H9 (cell line): ENCODE results near the gene RPL22. TPM values are rescaled to one million over a fixed set of nuclear protein-coding genes. Genes with fewer than 3 reads are reported as not detected.

Experiments used
- DNase-seq: peaks from one replicate; pipeline ENCODE4 v3.0.0-alpha.2; 2017
- H2AFZ ChIP-seq: one replicate; pipeline ENCODE4 v1.6.1; 2013; ENCODE audit warnings: mild to moderate bottlenecking, low read length, control low read depth, moderate library complexity
- H2AK5ac ChIP-seq: 2 replicates; pipeline ENCODE4 v1.6.1; 2013; ENCODE audit warnings: low read length, control low read depth, mixed read lengths; ENCODE audit not compliant: insufficient read length
- H2BK120ac ChIP-seq: one replicate; pipeline ENCODE4 v1.6.1; 2013; ENCODE audit warnings: low read depth, mild to moderate bottlenecking, low read length, control low read depth, inconsistent platforms; ENCODE audit not compliant: poor library complexity, severe bottlenecking
- H2BK12ac ChIP-seq: 2 replicates; pipeline ENCODE4 v1.6.1; 2013; ENCODE audit warnings: low read length, control low read depth, mixed read lengths, low read depth; ENCODE audit not compliant: insufficient read length
- H2BK15ac ChIP-seq: 2 replicates; pipeline ENCODE4 v1.6.1; 2013; ENCODE audit warnings: low read depth, low read length, control low read depth
- H2BK20ac ChIP-seq: one replicate; pipeline ENCODE4 v1.6.1; 2013; ENCODE audit warnings: low read depth, mild to moderate bottlenecking, low read length, control low read depth, inconsistent platforms; ENCODE audit not compliant: poor library complexity, severe bottlenecking
- H2BK5ac ChIP-seq: 2 replicates; pipeline ENCODE4 v1.6.1; 2013; ENCODE audit warnings: low read length, control low read depth, mixed read lengths; ENCODE audit not compliant: insufficient read length
- H3K14ac ChIP-seq: 2 replicates; pipeline ENCODE4 v1.6.1; 2013; ENCODE audit warnings: low read length, control low read depth; ENCODE audit not compliant: insufficient read depth
- H3K18ac ChIP-seq: 2 replicates; pipeline ENCODE4 v1.6.1; 2013; ENCODE audit warnings: low read depth, mild to moderate bottlenecking, mixed read lengths, low read length, control low read depth; ENCODE audit not compliant: insufficient read length
- H3K23ac ChIP-seq: 2 replicates; pipeline ENCODE4 v1.6.1; 2013; ENCODE audit warnings: low read length, control low read depth, mixed read lengths, low read depth; ENCODE audit not compliant: insufficient read length
- H3K23me2 ChIP-seq: 2 replicates; pipeline ENCODE4 v1.6.1; 2013; ENCODE audit warnings: low read depth, mild to moderate bottlenecking, mixed read lengths, low read length, control low read depth; ENCODE audit not compliant: insufficient read length, poor library complexity, severe bottlenecking
- H3K27ac ChIP-seq: 2 replicates; pipeline ENCODE4 v1.5.1; 2013; ENCODE audit warnings: low read length, control low read depth, mixed read lengths, low read depth; ENCODE audit not compliant: insufficient read length
- H3K27me3 ChIP-seq: 2 replicates; pipeline ENCODE4 v1.6.1; 2013; ENCODE audit warnings: low read length, control low read depth, inconsistent platforms; ENCODE audit not compliant: insufficient read depth
- H3K4ac ChIP-seq: 2 replicates; pipeline ENCODE4 v1.6.1; 2013; ENCODE audit warnings: low read depth, mild to moderate bottlenecking, control low read depth, inconsistent platforms, low read length, moderate library complexity
- H3K4me1 ChIP-seq: 2 replicates; pipeline ENCODE4 v1.6.1; 2013; ENCODE audit warnings: low read length, control low read depth, inconsistent platforms; ENCODE audit not compliant: insufficient read depth
- H3K4me2 ChIP-seq: 2 replicates; pipeline ENCODE4 v1.6.1; 2013; ENCODE audit warnings: low read length, control low read depth, mixed read lengths; ENCODE audit not compliant: insufficient read length, insufficient read depth
- H3K56ac ChIP-seq: 2 replicates; pipeline ENCODE4 v1.6.1; 2013; ENCODE audit warnings: low read depth, mild to moderate bottlenecking, mixed read lengths, low read length, control low read depth; ENCODE audit not compliant: insufficient read length
- H3K79me1 ChIP-seq: 2 replicates; pipeline ENCODE4 v1.6.1; 2013; ENCODE audit warnings: low read depth, mild to moderate bottlenecking, moderate library complexity, low read length, control low read depth, inconsistent platforms; ENCODE audit not compliant: insufficient read depth, poor library complexity, severe bottlenecking
- H3K79me2 ChIP-seq: 2 replicates; pipeline ENCODE4 v1.6.1; 2013; ENCODE audit warnings: low read length, control low read depth, inconsistent platforms; ENCODE audit not compliant: insufficient read depth
- H3K9ac ChIP-seq: 2 replicates; pipeline ENCODE4 v1.6.1; 2013; ENCODE audit warnings: low read length, control low read depth, mixed read lengths; ENCODE audit not compliant: insufficient read length; ENCODE audit errors: extremely low read depth
- H3K9me3 ChIP-seq: one replicate; pipeline ENCODE4 v1.6.1; 2013; ENCODE audit warnings: low read depth, low read length, inconsistent platforms; ENCODE audit not compliant: control insufficient read depth
- H3T11ph ChIP-seq: one replicate; pipeline ENCODE4 v1.6.1; 2013; ENCODE audit warnings: mild to moderate bottlenecking, low read length, control low read depth, inconsistent platforms
- H4K20me1 ChIP-seq: one replicate; pipeline ENCODE4 v1.6.1; 2013; ENCODE audit not compliant: control insufficient read depth, insufficient read length, insufficient read depth
- H4K5ac ChIP-seq: 2 replicates; pipeline ENCODE4 v1.6.1; 2013; ENCODE audit warnings: low read depth, mild to moderate bottlenecking, mixed read lengths, low read length, control low read depth; ENCODE audit not compliant: insufficient read length
- H4K8ac ChIP-seq: replicated peaks from 2 replicates; pipeline ENCODE4 v1.6.1; 2013; ENCODE audit warnings: low read length, control low read depth, mixed read lengths, low read depth; ENCODE audit not compliant: insufficient read length
- H4K91ac ChIP-seq: 2 replicates; pipeline ENCODE4 v1.6.1; 2013; ENCODE audit warnings: low read depth, mild to moderate bottlenecking, moderate library complexity, mixed read lengths, low read length, control low read depth; ENCODE audit not compliant: insufficient read length
- H3K27ac Mint-ChIP-seq, 3 experiments: 2 replicates in 2 of 3; 3 replicates in 1 of 3; pipeline ENCODE4 v1.8.0; 2020 to 2021; ENCODE audit warnings: mixed read lengths in 3 of 3, mild to moderate bottlenecking in 1 of 3, moderate library complexity in 1 of 3
- H3K27me3 Mint-ChIP-seq: 2 replicates; pipeline ENCODE4 v1.8.0; 2021; ENCODE audit warnings: low read depth, mild to moderate bottlenecking, moderate library complexity, mixed read lengths
- H3K36me3 Mint-ChIP-seq, 3 experiments: 2 replicates in 2 of 3; 3 replicates in 1 of 3; pipeline ENCODE4 v1.8.0; 2020 to 2021; ENCODE audit warnings: low read depth in 3 of 3, mixed read lengths in 3 of 3; ENCODE audit not compliant: insufficient read depth in 1 of 3
- H3K4me1 Mint-ChIP-seq, 2 experiments: 2 replicates each; pipeline ENCODE4 v1.8.0; 2020; ENCODE audit warnings: mixed read lengths in 2 of 2
- H3K4me3 Mint-ChIP-seq, 2 experiments: 2 replicates in 1 of 2; 3 replicates in 1 of 2; pipeline ENCODE4 v1.8.0; 2020 to 2021; ENCODE audit warnings: mild to moderate bottlenecking in 2 of 2, mixed read lengths in 2 of 2, moderate library complexity in 1 of 2
- H3K9me3 Mint-ChIP-seq, 2 experiments: 2 replicates in 1 of 2; 3 replicates in 1 of 2; pipeline ENCODE4 v1.8.0; 2020; ENCODE audit warnings: mild to moderate bottlenecking in 2 of 2, mixed read lengths in 2 of 2, moderate library complexity in 1 of 2
- CTCF ChIP-seq: fragments of 200-600 bp; sonication (generic); conservative IDR thresholded peaks from 3 replicates; pipeline ENCODE4 v1.8.0; 2021; ENCODE audit warnings: antibody characterized with exemption, mild to moderate bottlenecking
- WGBS: extraction: QIAGEN DNeasy Blood & Tissue Kit; methylation state at CpG from one replicate; pipeline ENCODE4 v1.1.7; 2013; ENCODE audit warnings: missing lambda C conversion rate, low lambda C conversion rate, mixed read lengths; ENCODE audit not compliant: insufficient read length; ENCODE audit errors: extremely low coverage; 5-methylcytosine and 5-hydroxymethylcytosine counted together
- total RNA-seq: library from RNA; stranded (reverse); gene quantifications from 2 replicates; pipeline ENCODE4 v1.2.1, GENCODE V29; 2021

Gene RPL22
- total RNA-seq, 1 experiment from 2014 or later, result 582 TPM

GRCh38 chr1:6174621-6175410 lies 24.6 kb downstream of the RPL22 start:
- H4K20me1 ChIP-seq, result no peaks in the 10 kb centered on the region
- no peaks in the 10 kb centered on the region for H3K36me3 Mint-ChIP-seq
- H3K4me1 ChIP-seq, result no peaks in the 10 kb centered on the region
- no peak overlapping the region for H2BK20ac ChIP-seq
- H3K56ac ChIP-seq, result no peak overlapping the region
- H3K27me3 ChIP-seq, result peaks cover 14% of the 10 kb centered on the region; the same call in 1 of the 2 replicates
- no peaks in the 10 kb centered on the region for H3K23me2 ChIP-seq
- H3K9me3 ChIP-seq, result no peaks in the 10 kb centered on the region
- DNase-seq, result no peak
- no peak overlapping the region for H3K14ac ChIP-seq
- H3K4ac ChIP-seq, result no peak overlapping the region
- no peaks in the 10 kb centered on the region for H3K9me3 Mint-ChIP-seq
- H4K8ac ChIP-seq, result no peak overlapping the region
- 100% methylated on average over 4 of the region's 5 CpGs for WGBS
- H3K27me3 Mint-ChIP-seq, result peaks cover under 1% of the 10 kb centered on the region; the same call in 1 of the 2 replicates
- no peak overlapping the region for H3T11ph ChIP-seq
- no peak overlapping the region for H2AFZ ChIP-seq
- no peak overlapping the region for H2AK5ac ChIP-seq
- H3K23ac ChIP-seq, result no peak overlapping the region
- no peak overlapping the region for H3K18ac ChIP-seq
- no peak overlapping the region for H2BK5ac ChIP-seq
- H2BK12ac ChIP-seq, result no peak overlapping the region
- H3K9ac ChIP-seq, result no peak overlapping the region
- H2BK120ac ChIP-seq, result no peak overlapping the region
- no peaks in the 10 kb centered on the region for H3K79me1 ChIP-seq
- no peak overlapping the region for H3K4me3 Mint-ChIP-seq
- H2BK15ac ChIP-seq, result no peak overlapping the region
- no peak overlapping the region for H4K91ac ChIP-seq
- H3K4me2 ChIP-seq, result no peak overlapping the region
- H3K79me2 ChIP-seq, result no peaks in the 10 kb centered on the region
- H3K4me1 Mint-ChIP-seq, result peaks cover 3 to 5% of the 10 kb centered on the region in 2 experiments; a peak in 2 of 4 replicates
- H4K5ac ChIP-seq, result no peak overlapping the region
- no peak for TF ChIP-seq CTCF
- no peak overlapping the region for H3K27ac ChIP-seq
- H3K27ac Mint-ChIP-seq, result no peak overlapping the region
